DOHH2 (cell line): ENCODE data around the gene RPS14.

Source experiments
- H3F3A ChIP-seq: fragments of 200-600 bp; sonication (generic), shearing (Covaris generic); 2 replicates; pipeline ENCODE4 v1.6.0; 2016; ENCODE audit warnings: antibody characterized with exemption, mild to moderate bottlenecking; ENCODE audit not compliant: control insufficient read depth, insufficient read depth
- H3K27ac ChIP-seq: fragments of 200-600 bp; sonication (generic); 2 replicates; pipeline ENCODE4 v1.5.1; 2014; ENCODE audit warnings: low read depth, mild to moderate bottlenecking, low read length, moderate library complexity
- H3K27me3 ChIP-seq: fragments of 200-600 bp; sonication (generic); 2 replicates; pipeline ENCODE4 v1.6.1; 2014; ENCODE audit warnings: mild to moderate bottlenecking, low read length, mixed read lengths; ENCODE audit not compliant: control insufficient read depth
- H3K36me3 ChIP-seq: fragments of 200-600 bp; sonication (generic); 2 replicates; pipeline ENCODE4 v1.6.1; 2014; ENCODE audit warnings: mild to moderate bottlenecking, low read length, moderate library complexity, mixed read lengths; ENCODE audit not compliant: control insufficient read depth
- H3K4me1 ChIP-seq: fragments of 200-600 bp; sonication (generic); 2 replicates; pipeline ENCODE4 v1.6.1; 2014; ENCODE audit warnings: mild to moderate bottlenecking, low read length, mixed read lengths; ENCODE audit not compliant: control insufficient read depth
- H3K4me2 ChIP-seq: fragments of 200-600 bp; sonication (generic); 2 replicates; pipeline ENCODE4 v1.6.0; 2014; ENCODE audit warnings: mild to moderate bottlenecking, low read length, moderate library complexity
- H3K4me3 ChIP-seq: fragments of 200-600 bp; sonication (generic); 2 replicates; pipeline ENCODE4 v1.5.1; 2014; ENCODE audit warnings: mild to moderate bottlenecking, low read length, mixed read lengths
- H3K79me2 ChIP-seq: fragments of 200-600 bp; sonication (generic); 2 replicates; pipeline ENCODE4 v1.6.1; 2014; ENCODE audit warnings: mild to moderate bottlenecking, low read length, mixed read lengths; ENCODE audit not compliant: control insufficient read depth
- H3K9me2 ChIP-seq: fragments of 200-600 bp; sonication (generic); replicated peaks from 2 replicates; pipeline ENCODE4 v1.6.1; 2014; ENCODE audit warnings: mild to moderate bottlenecking, low read length, mixed read lengths; ENCODE audit not compliant: control insufficient read depth
- H3K9me3 ChIP-seq: fragments of 200-600 bp; sonication (generic); 2 replicates; pipeline ENCODE4 v1.6.1; 2014; ENCODE audit warnings: antibody characterized with exemption, low read length, mixed read lengths; ENCODE audit not compliant: control insufficient read depth, insufficient read depth
- H4K20me1 ChIP-seq: fragments of 200-600 bp; sonication (generic); 2 replicates; pipeline ENCODE4 v1.6.0; 2014; ENCODE audit warnings: low read depth, mild to moderate bottlenecking, antibody characterized with exemption, low read length, moderate library complexity; ENCODE audit not compliant: control insufficient read depth, insufficient read depth
- CTCF ChIP-seq: fragments of 200-600 bp; sonication (generic); IDR thresholded peaks from one replicate; pipeline ENCODE4 v1.5.1; 2014; ENCODE audit warnings: antibody characterized with exemption, mild to moderate bottlenecking, low read depth, low read length; ENCODE audit not compliant: poor library complexity, severe bottlenecking
- EZH2phosphoT487 ChIP-seq: fragments of 200-600 bp; sonication (generic); IDR thresholded peaks from 2 replicates; pipeline ENCODE4 v1.6.1; 2017; ENCODE audit warnings: borderline replicate concordance, mild to moderate bottlenecking, antibody characterized with exemption, low read length, moderate library complexity, mixed read lengths

The RPS14 gene

GRCh38 chr5:150496098-150496497 lies 46.6 kb upstream of the RPS14 start:
- no peak for TF ChIP-seq CTCF
- TF ChIP-seq EZH2phosphoT487, result no peak
- Histone ChIP-seq H3F3A (no peaks in the 10 kb centered on the region), H4K20me1 (peaks cover 1% of the 10 kb centered on the region; the same call in 1 of the 2 replicates), H3K4me2 (no peak overlapping the region), H3K79me2 (peaks cover 36% of the 10 kb centered on the region), H3K9me2 (no peaks in the 10 kb centered on the region), H3K27me3 (no peaks in the 10 kb centered on the region), H3K9me3 (no peaks in the 10 kb centered on the region), H3K4me1 (peaks cover 24% of the 10 kb centered on the region), H3K27ac (no peak overlapping the region), H3K4me3 (no peak overlapping the region), H3K36me3 (peaks cover under 1% of the 10 kb centered on the region; the same call in 1 of the 2 replicates)

- no peaks in the 10 kb centered on the region for H3K9me2 ChIP-seq
- H3K79me2 ChIP-seq, result peaks cover 59% of the 10 kb centered on the region
- no peak overlapping the region for H3K27ac ChIP-seq
- H3K4me1 ChIP-seq, result peaks cover 45% of the 10 kb centered on the region
- no peak overlapping the region for H3K4me2 ChIP-seq
- H3K36me3 ChIP-seq, result peaks cover 10% of the 10 kb centered on the region
- TF ChIP-seq EZH2phosphoT487, result no peak
- H3K9me3 ChIP-seq, result no peaks in the 10 kb centered on the region
- H3K4me3 ChIP-seq, result no peak overlapping the region
- peaks cover 10% of the 10 kb centered on the region for H3F3A ChIP-seq
- H3K27me3 ChIP-seq, result no peaks in the 10 kb centered on the region
- 0 out of 2 replicates have a peak, but pooled peaks cover 7% of the 10 kb centered on the region for H4K20me1 ChIP-seq
These were observed 43.1 kb upstream of the RPS14 start for GRCh38 chr5:150492621-150493020.

GRCh38 chr5:150491876-150492275 lies 42.3 kb upstream of the RPS14 start:
- 0 out of 2 replicates have a peak, but pooled peaks cover 7% of the 10 kb centered on the region for H4K20me1 ChIP-seq
- H3F3A ChIP-seq, result peaks cover 16% of the 10 kb centered on the region
- no peaks in the 10 kb centered on the region for H3K9me3 ChIP-seq
- H3K4me2 ChIP-seq, result no peak overlapping the region
- H3K4me3 ChIP-seq, result no peak overlapping the region
- TF ChIP-seq CTCF (no peak), EZH2phosphoT487 (no peak)
- H3K79me2 ChIP-seq, result peaks cover 65% of the 10 kb centered on the region
- peaks cover 10% of the 10 kb centered on the region for H3K36me3 ChIP-seq
- no peak overlapping the region for H3K27ac ChIP-seq
- H3K27me3 ChIP-seq, result no peaks in the 10 kb centered on the region
- H3K4me1 ChIP-seq, result peaks cover 52% of the 10 kb centered on the region
- no peaks in the 10 kb centered on the region for H3K9me2 ChIP-seq

GRCh38 chr5:150490754-150491153 lies 41.2 kb upstream of the RPS14 start:
- no peak overlapping the region for H3K27ac ChIP-seq
- H3K27me3 ChIP-seq, result no peaks in the 10 kb centered on the region
- H3K79me2 ChIP-seq, result peaks cover 62% of the 10 kb centered on the region
- H4K20me1 ChIP-seq, result 0 out of 2 replicates have a peak, but pooled peaks cover 7% of the 10 kb centered on the region
- H3K36me3 ChIP-seq, result peaks cover 10% of the 10 kb centered on the region
- H3K9me2 ChIP-seq, result no peaks in the 10 kb centered on the region
- peaks cover 16% of the 10 kb centered on the region for H3F3A ChIP-seq
- peaks cover 55% of the 10 kb centered on the region for H3K4me1 ChIP-seq
- no peak overlapping the region for H3K4me3 ChIP-seq
- no peak overlapping the region; the same call in 1 of the 2 replicates for H3K4me2 ChIP-seq
- H3K9me3 ChIP-seq, result no peaks in the 10 kb centered on the region
- TF ChIP-seq EZH2phosphoT487 (no peak), CTCF (no peak)
